Activated naive CD4-positive, alpha-beta T cell treated with anti-CD3 and anti-CD28 coated beads, Interleukin-2, amount 10 ng/mL, durations not matched to agents 7 days and 5 days (primary cell): Measurements from ENCODE around the gene TUT1.
"Not testable (repeated sequence)": the region's sequence is repeated elsewhere in the genome, so short reads cannot be mapped to it uniquely, and the experiment has no call there.

Source experiments
- CTCF ChIA-PET: fragments of 350-600 bp; sonication (Branson Sonifier 250); formaldehyde crosslinking; loops from one replicate; lab custom pipeline; 2021; ENCODE audit warnings: antibody characterized with exemption; lab: Charles Lee
- DNase-seq: peaks from one replicate; pipeline ENCODE4 v3.0.0-alpha.2; 2020
- H3K27ac Mint-ChIP-seq: one replicate; pipeline ENCODE4 v1.8.0; 2021; ENCODE audit warnings: mild to moderate bottlenecking, moderate library complexity, mixed read lengths
- H3K27me3 Mint-ChIP-seq: one replicate; pipeline ENCODE4 v1.8.0; 2021; ENCODE audit warnings: mild to moderate bottlenecking, mixed read lengths
- H3K36me3 Mint-ChIP-seq: one replicate; pipeline ENCODE4 v1.8.0; 2021; ENCODE audit warnings: mixed read lengths
- H3K4me1 Mint-ChIP-seq: one replicate; pipeline ENCODE4 v1.8.0; 2021; ENCODE audit warnings: mixed read lengths
- H3K4me3 Mint-ChIP-seq: one replicate; pipeline ENCODE4 v1.8.0; 2021; ENCODE audit warnings: mild to moderate bottlenecking, moderate library complexity, mixed read lengths
- H3K9me3 Mint-ChIP-seq: one replicate; pipeline ENCODE4 v1.8.0; 2021; ENCODE audit warnings: mixed read lengths

TUT1 gene

DNA sequence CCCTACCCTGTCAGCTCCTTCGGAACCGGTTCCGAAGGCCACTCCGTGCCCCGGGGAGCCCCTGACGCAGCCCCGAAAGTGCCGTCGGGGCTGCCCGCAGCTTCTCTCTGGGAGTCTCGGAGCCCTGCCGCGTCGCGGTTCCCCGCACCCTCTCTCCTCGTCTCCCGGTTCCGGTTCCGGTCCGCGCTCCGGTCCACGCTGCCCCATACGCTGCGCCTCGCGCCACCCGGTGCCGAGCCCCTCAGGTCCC is 9.7 kb upstream of the TUT1 start:
- Mint-ChIP-seq H3K4me3 (peak overlapping the region; percentile 87), H3K4me1 (peaks cover 58% of the 10 kb centered on the region), H3K9me3 (no peaks in the 10 kb centered on the region), H3K27me3 (no peaks in the 10 kb centered on the region), H3K36me3 (peaks cover 73% of the 10 kb centered on the region), H3K27ac (peak overlapping the region; percentile 96)
- peak; percentile 68 for DNase-seq
- CTCF ChIA-PET: interaction anchor here (0.9 to 2.1 kb wide), 6 partner anchors 9 to 93 kb away, joined by 3 to 16 read pairs (median 8); partner anchors contain the start of genes B3GAT3, EML3, LRRN4CL and TUT1

DNA sequence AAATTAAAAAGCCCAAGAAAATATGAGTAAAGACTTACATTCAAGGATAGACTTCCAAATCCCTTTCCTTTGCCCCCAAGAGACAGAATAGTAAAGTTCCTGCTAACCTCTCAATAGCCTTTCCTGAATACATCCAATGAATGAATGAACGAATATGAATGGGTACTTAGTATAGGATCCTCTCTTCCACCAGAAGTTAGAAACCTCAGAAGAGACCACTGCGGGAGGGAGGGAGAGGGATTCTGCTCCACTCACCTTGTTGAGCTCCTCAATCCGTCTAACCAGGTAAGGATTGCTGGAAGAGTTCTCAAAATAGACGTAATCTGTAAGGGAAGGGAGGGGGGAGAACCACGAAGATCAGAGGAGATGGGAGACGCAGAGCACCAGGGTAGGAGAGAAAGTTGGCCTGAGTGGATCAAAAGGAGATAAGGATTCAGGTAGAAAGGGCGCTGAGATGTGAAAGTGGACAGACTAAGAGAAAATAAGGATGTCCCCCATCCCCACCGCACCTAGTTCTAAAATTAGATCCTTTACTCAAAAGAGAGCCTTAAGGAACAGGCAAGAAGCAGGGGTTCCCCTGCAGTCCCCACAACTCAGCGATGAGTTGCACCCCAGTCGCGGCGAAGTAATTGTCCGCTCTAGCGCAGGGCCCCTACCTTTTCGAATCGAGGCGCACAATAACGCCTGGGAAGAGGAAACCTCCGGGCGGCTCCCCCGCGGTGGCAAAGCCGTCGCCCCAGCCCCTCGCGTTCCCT is 9.2 kb upstream of the TUT1 start:
- peaks cover 58% of the 10 kb centered on the region for H3K4me1 Mint-ChIP-seq
- H3K27ac Mint-ChIP-seq: peak overlapping the region; percentile 96
- CTCF ChIA-PET: interaction anchor here (1.3 to 2.1 kb wide), 3 partner anchors 9 to 66 kb away, joined by 4 to 16 read pairs (median 10); partner anchors contain the start of genes B3GAT3 and TUT1
- no peaks in the 10 kb centered on the region for H3K27me3 Mint-ChIP-seq
- peak overlapping the region; percentile 87 for H3K4me3 Mint-ChIP-seq
- H3K9me3 Mint-ChIP-seq: no peaks in the 10 kb centered on the region
- no peak for DNase-seq
- peaks cover 72% of the 10 kb centered on the region for H3K36me3 Mint-ChIP-seq

DNA sequence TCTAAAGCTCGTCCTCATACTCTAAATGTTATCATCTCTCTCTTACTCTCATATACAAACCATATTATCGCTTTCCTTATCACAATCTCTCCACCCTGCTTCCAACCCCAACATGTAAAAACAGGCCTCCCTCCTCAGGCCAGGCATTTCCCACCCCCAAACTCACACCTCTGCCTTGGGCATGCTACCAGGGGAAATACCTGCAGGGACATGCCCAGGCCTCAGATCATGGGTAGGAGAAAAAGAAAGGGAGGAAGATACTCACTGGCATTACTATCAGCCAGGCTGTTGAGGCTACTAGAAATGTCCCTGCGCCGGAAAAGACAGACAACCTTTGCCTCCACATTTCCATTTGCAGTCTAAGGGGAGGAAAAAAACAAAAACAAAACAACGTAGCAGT is 8.6 kb upstream of the TUT1 start:
- CTCF ChIA-PET: interaction anchor here (0.8 kb wide), 1 partner anchor 177 kb away, joined by 4 read pairs; no protein-coding TSS in a partner anchor
- Mint-ChIP-seq H3K27me3 (no peaks in the 10 kb centered on the region), H3K36me3 (peaks cover 74% of the 10 kb centered on the region), H3K9me3 (no peaks in the 10 kb centered on the region), H3K4me1 (peaks cover 61% of the 10 kb centered on the region), H3K27ac (peak overlapping the region; percentile 96), H3K4me3 (peak overlapping the region; percentile 87)
- DNase-seq: no peak

DNA sequence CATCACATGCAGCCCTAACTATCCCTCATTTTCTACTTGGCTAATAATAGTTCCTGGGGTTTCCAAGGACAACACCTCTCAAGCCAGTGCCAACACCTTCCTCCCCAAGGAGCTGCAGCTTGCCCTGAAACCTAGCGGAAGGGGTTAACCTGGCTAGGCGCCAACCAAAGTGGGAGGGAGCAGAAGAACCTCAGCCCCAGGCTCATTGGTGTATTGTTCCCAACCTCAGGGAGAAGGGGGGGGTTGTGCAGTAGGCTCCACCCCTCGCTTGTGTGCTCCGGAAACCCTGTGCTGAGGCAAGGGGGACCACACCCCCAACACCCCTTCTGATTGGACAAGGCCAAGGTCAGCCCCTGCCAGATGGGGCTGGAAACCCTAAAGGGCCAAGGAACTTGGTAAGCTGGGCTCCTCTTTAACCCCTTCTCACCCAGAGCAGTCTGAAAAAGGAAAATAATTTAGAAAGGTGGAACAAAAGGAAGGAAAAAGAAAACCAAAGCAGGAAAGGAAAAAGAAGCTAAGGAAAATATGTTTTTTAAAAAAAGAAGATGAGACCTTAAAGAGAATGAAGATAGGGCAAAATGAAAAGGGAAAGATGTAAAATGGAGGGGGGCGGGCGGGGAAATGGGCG is 7.9 kb upstream of the TUT1 start:
- DNase-seq: peak; percentile 98
- Mint-ChIP-seq H3K36me3 (peaks cover 79% of the 10 kb centered on the region), H3K4me3 (peak overlapping the region; percentile 87), H3K27ac (peak overlapping the region; percentile 96), H3K4me1 (peaks cover 65% of the 10 kb centered on the region), H3K27me3 (no peaks in the 10 kb centered on the region), H3K9me3 (no peaks in the 10 kb centered on the region)
- CTCF ChIA-PET: interaction anchor here (0.8 kb wide), 1 partner anchor 176 kb away, joined by 4 read pairs; no protein-coding TSS in a partner anchor

DNA sequence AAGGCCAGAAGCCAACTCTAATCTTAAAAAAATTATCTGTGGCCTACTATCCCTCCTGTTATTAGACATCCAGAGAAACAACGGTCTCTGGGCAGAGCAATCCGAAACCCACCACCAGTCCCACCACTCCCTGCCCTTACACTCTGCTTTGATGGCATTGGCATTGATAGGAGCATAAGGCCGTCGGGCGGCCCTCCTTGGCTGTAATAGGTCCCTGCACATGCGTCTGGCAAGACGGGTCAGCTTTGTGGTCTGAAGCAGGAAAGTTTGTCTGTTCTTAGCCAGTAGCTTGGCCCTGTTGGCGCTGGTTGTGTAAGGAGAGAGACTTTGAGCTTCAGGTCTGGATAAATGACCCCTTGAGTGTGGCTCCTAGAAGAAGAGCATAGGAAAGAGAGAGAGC is 3.8 kb upstream of the TUT1 start:
- CTCF ChIA-PET: interaction anchor here (0.5 to 5.6 kb wide), 4 partner anchors 16 to 170 kb away, joined by 3 to 44 read pairs (median 10); partner anchors contain the start of genes EML3 and ROM1
- Mint-ChIP-seq H3K9me3 (no peaks in the 10 kb centered on the region), H3K4me3 (no peak overlapping the region), H3K36me3 (peaks cover 75% of the 10 kb centered on the region), H3K4me1 (peaks cover 76% of the 10 kb centered on the region), H3K27me3 (no peaks in the 10 kb centered on the region), H3K27ac (no peak overlapping the region)
- no peak for DNase-seq

DNA sequence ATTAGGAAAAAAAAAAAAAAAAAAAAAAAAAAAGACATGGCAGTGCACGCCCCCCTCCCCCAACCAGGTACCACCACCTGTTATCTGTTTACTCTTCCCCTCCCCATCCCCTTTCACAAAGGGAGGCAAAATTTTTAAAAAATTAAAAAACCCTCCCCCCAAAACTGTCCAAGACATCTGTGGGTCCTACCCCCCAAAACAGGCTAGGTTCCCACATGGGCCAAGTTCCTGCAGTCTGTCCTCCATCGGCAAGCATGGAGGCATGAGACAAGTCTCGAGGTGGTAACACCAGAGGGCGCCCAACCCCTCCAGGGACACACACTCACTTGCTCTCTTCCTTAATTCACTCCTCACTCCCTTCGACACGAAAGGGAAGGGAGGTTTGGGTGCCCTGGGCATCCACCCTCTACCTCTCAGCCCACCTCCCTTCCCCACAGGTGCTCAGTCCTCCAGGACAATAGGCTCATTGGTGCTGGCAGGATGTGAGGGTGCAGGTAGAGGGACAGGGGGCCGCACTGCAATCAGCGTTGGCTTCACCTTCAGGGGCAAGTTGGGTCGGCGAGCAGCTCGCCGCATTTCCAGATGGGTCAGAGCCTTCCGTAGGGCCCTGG is 2.2 kb upstream of the TUT1 start:
- Mint-ChIP-seq H3K27me3 (no peaks in the 10 kb centered on the region), H3K4me1 (peaks cover 72% of the 10 kb centered on the region), H3K27ac (peak overlapping the region; percentile 92), H3K36me3 (peaks cover 59% of the 10 kb centered on the region), H3K9me3 (no peaks in the 10 kb centered on the region), H3K4me3 (peak overlapping the region; percentile 71)
- peak; percentile 91 for DNase-seq
- CTCF ChIA-PET: interaction anchor here (0.7 to 5.6 kb wide), 18 partner anchors 10 to 198 kb away, joined by 3 to 44 read pairs (median 4); partner anchors contain the start of genes C11orf98, CSKMT, EML3 and GANAB

DNA sequence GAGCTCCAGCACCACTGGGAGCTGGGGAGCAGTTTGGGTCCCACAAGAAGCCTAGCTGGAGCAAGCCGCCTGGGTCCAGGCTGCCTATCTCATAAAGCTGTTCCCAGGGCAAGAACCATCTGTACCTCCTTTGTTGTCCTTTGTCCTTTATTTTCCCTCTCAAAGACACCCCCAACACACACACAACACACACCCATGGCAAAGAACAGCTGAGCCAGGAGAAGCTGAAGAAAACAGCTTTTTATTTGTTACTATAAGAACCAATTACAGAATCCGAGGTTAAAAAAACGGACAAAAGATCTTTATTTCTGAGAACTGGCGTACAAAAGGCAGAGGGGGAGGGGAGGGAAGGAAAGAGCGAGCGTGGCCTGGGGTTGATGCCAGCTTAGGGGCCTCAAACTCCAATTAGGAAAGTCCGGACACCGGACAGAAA is 1.7 kb upstream of the TUT1 start:
- CTCF ChIA-PET: interaction anchor here (0.8 to 5.6 kb wide), 20 partner anchors 8 to 198 kb away, joined by 3 to 44 read pairs (median 6); partner anchors contain the start of genes C11orf98, CSKMT, EEF1G and EML3
- Mint-ChIP-seq H3K27me3 (no peaks in the 10 kb centered on the region), H3K36me3 (peaks cover 54% of the 10 kb centered on the region), H3K27ac (peak overlapping the region; percentile 98), H3K9me3 (no peaks in the 10 kb centered on the region), H3K4me1 (peaks cover 66% of the 10 kb centered on the region), H3K4me3 (peak overlapping the region; percentile 45)
- no peak for DNase-seq

DNA sequence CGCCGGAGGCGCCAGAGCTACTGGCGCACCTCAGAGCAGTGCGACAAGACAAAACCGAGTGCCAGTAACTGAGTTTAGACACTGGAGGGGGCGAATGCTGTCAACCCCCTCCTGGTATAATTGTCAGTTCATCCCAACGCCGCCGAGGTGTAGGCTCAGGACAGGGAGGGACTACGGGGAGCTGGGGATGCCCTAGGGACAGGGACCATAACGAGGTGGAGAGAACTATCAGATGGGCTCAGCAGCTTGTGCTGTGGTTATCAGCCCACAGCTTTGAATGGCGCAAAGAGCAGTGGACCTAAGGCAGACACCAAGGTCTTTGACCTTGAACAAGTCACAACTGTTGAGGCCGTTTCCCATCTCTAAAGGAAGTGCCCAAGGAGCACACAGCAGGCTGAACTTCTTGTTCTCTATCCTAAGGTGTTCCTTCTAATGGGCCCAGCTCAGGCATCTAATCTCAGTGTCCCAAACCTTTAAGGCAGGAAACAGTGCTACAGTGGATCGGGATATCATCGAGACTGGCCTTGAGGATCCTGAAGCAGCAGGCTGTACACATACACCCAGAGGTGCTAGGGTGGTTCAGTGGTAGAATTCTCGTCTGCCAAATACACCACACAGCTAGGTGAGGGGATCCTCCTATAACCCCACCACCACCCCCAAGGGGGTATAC is 958 bp upstream of the TUT1 start:
- peak overlapping the region; percentile 98 for H3K27ac Mint-ChIP-seq
- peaks cover 50% of the 10 kb centered on the region for H3K36me3 Mint-ChIP-seq
- CTCF ChIA-PET: interaction anchor here (0.7 to 5.6 kb wide), 30 partner anchors 9 to 279 kb away, joined by 3 to 44 read pairs (median 4); partner anchors contain the start of genes C11orf98, CSKMT, EEF1G and EML3
- peaks cover 59% of the 10 kb centered on the region for H3K4me1 Mint-ChIP-seq
- H3K4me3 Mint-ChIP-seq: peak overlapping the region; percentile 100
- H3K27me3 Mint-ChIP-seq: no peaks in the 10 kb centered on the region
- no peak for DNase-seq
- H3K9me3 Mint-ChIP-seq: no peaks in the 10 kb centered on the region

DNA sequence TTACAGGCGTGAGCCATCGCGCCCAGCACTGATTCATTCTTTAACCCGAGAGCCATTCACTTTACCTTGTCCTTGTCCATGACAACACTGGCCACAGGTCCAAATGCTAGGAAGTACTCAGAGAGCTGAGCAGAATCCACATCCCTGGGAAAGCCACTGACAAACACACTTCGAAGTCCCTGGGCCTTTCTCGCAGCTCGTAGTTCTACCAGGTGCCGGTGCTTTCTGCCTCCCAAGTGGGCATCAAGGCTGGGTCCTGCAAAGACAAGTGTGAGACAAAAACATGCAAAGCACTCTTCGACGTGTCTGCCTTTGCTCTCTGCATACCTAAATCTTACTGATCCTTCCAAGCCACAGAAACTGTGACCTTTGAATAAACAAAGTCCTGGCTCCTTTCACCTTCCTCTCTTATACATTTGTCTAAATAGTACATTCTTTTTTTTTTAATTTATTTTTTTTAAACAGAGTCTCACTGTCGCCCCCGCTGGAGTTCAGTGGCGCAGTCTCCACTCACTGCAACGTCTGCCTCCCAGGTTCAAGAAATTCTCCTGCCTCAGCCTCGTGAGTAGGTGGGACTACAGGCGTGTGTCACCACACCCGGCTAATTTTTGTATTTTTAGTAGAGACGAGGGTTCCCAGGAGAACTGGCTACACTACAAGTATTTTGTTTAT is 2.2 kb downstream of the TUT1 start:
- DNase-seq: peak; percentile 53
- Mint-ChIP-seq H3K27me3 (no peaks in the 10 kb centered on the region), H3K9me3 (no peaks in the 10 kb centered on the region), H3K36me3 (peaks cover 32% of the 10 kb centered on the region), H3K4me1 (peaks cover 41% of the 10 kb centered on the region), H3K4me3 (peak overlapping the region; percentile 100), H3K27ac (peak overlapping the region; percentile 55)
- CTCF ChIA-PET: interaction anchor here (0.9 kb wide), 2 partner anchors 46 to 164 kb away, joined by 3 read pairs; no protein-coding TSS in a partner anchor

DNA sequence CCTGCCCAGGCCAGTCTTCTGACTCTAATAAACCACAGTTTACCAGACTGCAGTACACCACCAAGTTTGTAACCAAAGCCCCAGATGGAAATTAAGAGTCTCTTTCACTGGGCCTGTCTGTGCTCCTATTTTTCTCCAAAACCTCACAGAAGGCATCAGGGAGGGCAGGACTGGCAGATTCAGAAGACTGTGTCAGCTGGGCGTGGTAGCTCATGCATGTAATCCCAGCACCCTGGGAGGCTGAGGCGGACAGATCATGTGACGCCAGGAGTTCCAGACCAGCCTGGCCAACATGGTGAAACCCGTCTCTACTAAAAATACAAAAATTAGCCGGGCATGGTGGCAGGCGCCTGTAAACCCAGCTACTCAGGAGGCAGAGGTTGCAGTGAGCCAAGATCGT is 6.0 kb downstream of the TUT1 start:
- not testable (repeated sequence) for H3K27ac Mint-ChIP-seq
- CTCF ChIA-PET: interaction anchor here (1.8 kb wide), 1 partner anchor 109 kb away, joined by 4 read pairs; no protein-coding TSS in a partner anchor

DNA sequence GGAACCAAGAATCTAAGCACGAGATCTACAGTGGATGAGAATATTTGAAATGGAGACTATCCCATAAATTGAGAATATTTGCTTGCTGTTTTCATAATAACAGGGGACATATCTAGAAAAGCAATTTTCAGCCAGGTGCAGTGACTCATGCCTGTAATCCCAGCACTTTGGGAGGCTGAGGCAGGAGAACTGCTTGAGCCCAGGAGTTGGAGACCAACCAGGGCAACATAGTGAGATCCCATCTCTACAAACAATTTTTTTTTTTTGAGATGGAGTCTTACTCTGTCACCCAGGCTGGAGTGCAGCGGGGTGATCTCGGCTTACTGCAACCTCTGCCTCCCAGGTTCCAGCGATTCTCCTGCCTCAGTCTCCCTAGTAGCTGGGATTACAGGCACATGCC is 9.6 kb downstream of the TUT1 start:
- H3K27me3 Mint-ChIP-seq, H3K27ac Mint-ChIP-seq, DNase-seq, CTCF ChIA-PET, H3K9me3 Mint-ChIP-seq, H3K4me3 Mint-ChIP-seq, H3K4me1 Mint-ChIP-seq: not testable (repeated sequence)
- H3K36me3 Mint-ChIP-seq: peaks cover 27% of the 10 kb centered on the region

More for the DNA sequence above, 6.0 kb downstream of the TUT1 start:
- H3K4me3 Mint-ChIP-seq, H3K27me3 Mint-ChIP-seq, DNase-seq, H3K9me3 Mint-ChIP-seq: not testable (repeated sequence)
- Mint-ChIP-seq H3K4me1 (peaks cover 14% of the 10 kb centered on the region), H3K36me3 (peaks cover 26% of the 10 kb centered on the region)

DNA sequence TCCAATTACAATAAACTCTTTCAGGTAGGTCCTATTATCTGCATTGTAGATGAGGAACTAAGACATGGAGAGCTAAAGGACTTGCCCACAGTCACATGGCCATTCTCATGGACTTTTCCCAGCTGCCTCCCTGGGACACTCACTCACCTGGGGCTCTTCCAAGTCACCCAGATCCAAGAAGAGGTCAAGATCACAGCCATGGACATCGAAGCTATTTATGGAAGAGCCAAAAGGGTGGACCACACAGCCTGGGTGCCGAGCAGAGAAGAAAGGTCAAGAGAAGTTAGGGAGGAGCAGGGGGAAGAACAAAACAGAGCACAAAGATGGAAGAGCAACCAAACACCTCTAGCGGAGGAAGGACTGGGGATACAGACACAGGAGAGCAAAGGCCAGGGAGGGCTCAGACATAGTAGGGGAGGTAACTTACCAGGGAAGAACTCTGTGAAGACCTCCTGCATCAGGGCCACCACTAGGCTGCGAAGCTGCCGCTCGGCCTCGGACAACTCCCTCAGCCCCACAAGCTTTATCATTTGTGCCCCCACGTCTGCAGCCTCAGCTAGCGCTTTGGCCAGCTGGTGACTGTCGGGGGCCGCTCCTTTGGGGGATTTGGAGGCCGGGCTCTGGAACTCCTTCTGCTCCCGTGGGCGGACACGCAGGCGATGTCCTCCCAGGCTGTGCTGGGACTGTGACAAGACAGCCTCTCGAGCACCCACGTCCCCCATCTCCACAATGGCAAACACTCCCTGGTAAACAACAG is 10.2 kb downstream of the TUT1 start:
- Mint-ChIP-seq H3K9me3 (no peaks in the 10 kb centered on the region), H3K36me3 (peaks cover 30% of the 10 kb centered on the region), H3K27ac (no peak overlapping the region), H3K4me1 (peaks cover 6% of the 10 kb centered on the region), H3K4me3 (no peak overlapping the region), H3K27me3 (no peaks in the 10 kb centered on the region)
- no peak for DNase-seq
- CTCF ChIA-PET: interaction anchor here (1.0 to 1.4 kb wide), 2 partner anchors 10 to 156 kb away, joined by 3 to 6 read pairs; partner anchors contain the start of gene TUT1
